Stomach (tissue), 4 donors: Measurements from ENCODE around the gene EEF2.
"Not testable (repeated sequence)": the region's sequence is repeated elsewhere in the genome, so short reads cannot be mapped to it uniquely, and the experiment has no call there.

ENCODE experiments used
- EP300 ChIP-seq: sonication (generic); formaldehyde crosslinking; IDR thresholded peaks from one replicate; pipeline ENCODE4 v1.6.1; 2017; ENCODE audit warnings: antibody characterized with exemption
- POLR2A ChIP-seq, 4 donors: fragments of 450-650 bp; IDR thresholded peaks; one replicate each; pipeline ENCODE4 v1.6.1; 2016; ENCODE audit warnings: antibody characterized with exemption in 4 of 4, control low read depth in 2 of 4, mild to moderate bottlenecking in 1 of 4, moderate library complexity in 1 of 4
- POLR2AphosphoS5 ChIP-seq, 3 donors: sonication (generic); formaldehyde crosslinking; IDR thresholded peaks; one replicate each; pipeline ENCODE4 v1.6.1; 2016; ENCODE audit warnings: antibody characterized with exemption in 3 of 3
- TF ChIP-seq, protein P1 (sequence below), 7 experiments: fragments of 450-650 bp in 4 of 7; fragments of 200-600 bp in 3 of 7; sonication (generic) in 3 of 7; IDR thresholded peaks; one replicate each; pipeline ENCODE4 v1.5.1; 2016 to 2019; ENCODE audit warnings: antibody characterized with exemption in 7 of 7, control low read depth in 2 of 7, mild to moderate bottlenecking in 1 of 7

DNA sequence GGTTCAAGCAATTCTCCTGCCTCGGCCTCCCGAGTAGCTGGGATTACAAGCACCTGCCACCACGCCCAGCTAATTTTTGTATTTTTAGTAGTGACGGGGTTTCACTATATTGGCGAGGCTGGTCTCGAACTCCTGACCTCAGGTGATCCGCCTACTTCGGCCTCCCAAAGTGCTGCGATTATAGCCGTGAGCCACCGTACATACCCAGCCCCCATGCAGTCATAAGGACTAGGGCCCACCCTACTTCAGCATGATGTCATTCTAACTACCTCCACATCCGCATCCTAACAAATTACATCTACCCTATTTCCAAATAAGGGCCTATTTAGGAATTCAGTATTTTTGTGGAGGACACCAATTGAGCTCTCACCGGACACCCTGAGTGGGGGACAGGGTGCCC, 30.0 kb downstream of the EEF2 start:
- TF ChIP-seq, protein P1, sequence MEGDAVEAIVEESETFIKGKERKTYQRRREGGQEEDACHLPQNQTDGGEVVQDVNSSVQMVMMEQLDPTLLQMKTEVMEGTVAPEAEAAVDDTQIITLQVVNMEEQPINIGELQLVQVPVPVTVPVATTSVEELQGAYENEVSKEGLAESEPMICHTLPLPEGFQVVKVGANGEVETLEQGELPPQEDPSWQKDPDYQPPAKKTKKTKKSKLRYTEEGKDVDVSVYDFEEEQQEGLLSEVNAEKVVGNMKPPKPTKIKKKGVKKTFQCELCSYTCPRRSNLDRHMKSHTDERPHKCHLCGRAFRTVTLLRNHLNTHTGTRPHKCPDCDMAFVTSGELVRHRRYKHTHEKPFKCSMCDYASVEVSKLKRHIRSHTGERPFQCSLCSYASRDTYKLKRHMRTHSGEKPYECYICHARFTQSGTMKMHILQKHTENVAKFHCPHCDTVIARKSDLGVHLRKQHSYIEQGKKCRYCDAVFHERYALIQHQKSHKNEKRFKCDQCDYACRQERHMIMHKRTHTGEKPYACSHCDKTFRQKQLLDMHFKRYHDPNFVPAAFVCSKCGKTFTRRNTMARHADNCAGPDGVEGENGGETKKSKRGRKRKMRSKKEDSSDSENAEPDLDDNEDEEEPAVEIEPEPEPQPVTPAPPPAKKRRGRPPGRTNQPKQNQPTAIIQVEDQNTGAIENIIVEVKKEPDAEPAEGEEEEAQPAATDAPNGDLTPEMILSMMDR (IDR thresholded peaks at IDR 0.05), result not testable (repeated sequence)
- TF ChIP-seq POLR2A (IDR thresholded peaks at IDR 0.05); EP300; POLR2AphosphoS5 (IDR thresholded peaks at IDR 0.05): not testable (repeated sequence)
